ENCODE results near the gene HSBP1. TPM values are rescaled to one million over a fixed set of nuclear protein-coding genes. Genes with fewer than 3 reads are reported as not detected.

Gene HSBP1
- total and polyA plus RNA-seq, 9 of the 15 experiments (the other 6 are each of a cell fraction or from before 2014, with no cell fraction given): 84.9 to 677 (median 204) TPM

GRCh38 chr16:83826146-83826913 lies 18.6 kb downstream of the HSBP1 start (continued):
- no peak for TF ChIP-seq MIER1 (IDR thresholded peaks at IDR 0.05; ENCODE audit: low read depth)
- TF ChIP-seq ZNF518B (CRISPR knock-in tag; IDR thresholded peaks at IDR 0.05): no peak
- TF ChIP-seq DEAF1 (CRISPR knock-in tag; IDR thresholded peaks at IDR 0.05): peak; percentile 74
- no peak for TF ChIP-seq FOXM1 (IDR thresholded peaks at IDR 0.05; ENCODE audit: low read depth)
- TF ChIP-seq FOXM1 (CRISPR knock-in tag; IDR thresholded peaks at IDR 0.05; ENCODE audit: low read depth): no peak
- no peak for TF ChIP-seq POLR3A (IDR thresholded peaks at IDR 0.05; ENCODE audit: borderline replicate concordance, extremely low read depth, insufficient read depth, insufficient read length)
- no peak for TF ChIP-seq ZNF830 (CRISPR knock-in tag; IDR thresholded peaks at IDR 0.05)
- TF ChIP-seq MYNN (IDR thresholded peaks at IDR 0.05): no peak
- TF ChIP-seq MYNN (CRISPR knock-in tag; IDR thresholded peaks at IDR 0.05): no peak
- peak; percentile 23; the same call in 1 of the 2 replicates for TF ChIP-seq ATF7 (IDR thresholded peaks at IDR 0.05)
- no peak for TF ChIP-seq BCOR (IDR thresholded peaks at IDR 0.05)
- no peak for TF ChIP-seq ZMIZ1 (IDR thresholded peaks at IDR 0.05; ENCODE audit: low read depth in 2 of 2, low read length in 2 of 2)
- TF ChIP-seq FOXO4 (CRISPR knock-in tag; IDR thresholded peaks at IDR 0.05): no peak
- no peak for TF ChIP-seq ZNF175 (CRISPR knock-in tag; IDR thresholded peaks at IDR 0.05; ENCODE audit: low read depth)
- no peak for TF ChIP-seq TBP (optimal IDR thresholded peaks at IDR 0.05; ENCODE audit: low read depth, low read length)
- TF ChIP-seq BRF1 (IDR thresholded peaks at IDR 0.05; ENCODE audit: borderline replicate concordance, extremely low read depth, insufficient read length): no peak
- TF ChIP-seq RNF2 (IDR thresholded peaks at IDR 0.05): no peak
- peak in 1 of 2 experiments; percentile 24; a peak in 1 of 4 replicates for TF ChIP-seq MAZ (CRISPR knock-in tag; conservative IDR thresholded peaks at IDR 0.05 in 1 of 2, IDR thresholded peaks at IDR 0.05 in 1 of 2)
- TF ChIP-seq WHSC1 (IDR thresholded peaks at IDR 0.05; ENCODE audit: low read length): no peak

Measured in K562 (cell line).